Daoy (cell line): Measurements from ENCODE around the gene SLC9A1. TPM values are rescaled to one million over a fixed set of nuclear protein-coding genes. Genes with fewer than 3 reads are reported as not detected.
A peak's percentile ranks its signal among the peaks of the same experiment; 100 is the strongest.

Experiments
- DNase-seq: peaks from one replicate; pipeline ENCODE4 v3.0.0-alpha.2; 2015; ENCODE audit warnings: low read depth
- total RNA-seq: library from RNA; depleted of rRNA; stranded (reverse); fragments of >200 nt; shearing (Covaris generic); gene quantifications from 2 replicates; pipeline ENCODE4 v1.2.3, GENCODE V29; 2014

SLC9A1 gene
- total RNA-seq, 1 experiment from 2014 or later, result 6.1 TPM

DNA sequence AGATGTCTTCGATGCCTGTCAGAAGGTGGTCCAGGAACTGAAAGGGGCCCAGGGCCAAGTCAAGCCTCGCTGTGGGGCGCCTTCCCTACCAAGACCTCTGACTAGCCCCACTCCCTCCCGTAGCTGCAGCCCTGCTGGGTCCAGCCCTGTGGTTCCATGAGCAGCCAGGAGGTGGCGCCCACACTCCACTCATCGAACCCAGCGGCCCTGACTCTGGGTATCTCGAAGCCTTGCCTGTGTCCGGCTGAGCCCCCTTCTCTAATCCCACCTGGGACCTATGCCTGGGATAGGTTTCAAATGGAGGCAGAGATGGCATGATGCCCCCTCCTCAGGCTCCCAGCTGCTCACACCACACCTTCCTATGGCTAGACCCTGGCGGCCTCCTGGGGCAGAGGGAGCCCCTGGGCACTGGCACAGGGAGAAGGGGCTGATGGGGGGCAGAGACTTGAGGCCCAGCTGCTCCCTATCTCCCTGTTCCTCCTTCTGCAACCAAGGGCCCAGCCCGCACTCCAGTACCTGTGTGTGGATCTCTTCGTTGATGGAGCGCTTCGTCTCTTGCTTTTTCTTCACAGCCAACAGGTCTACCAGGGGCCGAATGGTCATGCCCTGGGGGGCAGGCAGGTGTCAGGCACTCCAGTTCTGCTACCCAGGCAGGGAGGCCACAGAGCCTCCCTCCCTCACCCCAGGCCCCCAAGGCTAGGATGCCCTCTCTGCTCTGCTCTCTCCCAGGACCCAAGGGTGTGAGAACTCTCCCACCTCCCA, 52.0 kb downstream of the SLC9A1 start:
- DNase-seq, result peak; percentile 72

DNA sequence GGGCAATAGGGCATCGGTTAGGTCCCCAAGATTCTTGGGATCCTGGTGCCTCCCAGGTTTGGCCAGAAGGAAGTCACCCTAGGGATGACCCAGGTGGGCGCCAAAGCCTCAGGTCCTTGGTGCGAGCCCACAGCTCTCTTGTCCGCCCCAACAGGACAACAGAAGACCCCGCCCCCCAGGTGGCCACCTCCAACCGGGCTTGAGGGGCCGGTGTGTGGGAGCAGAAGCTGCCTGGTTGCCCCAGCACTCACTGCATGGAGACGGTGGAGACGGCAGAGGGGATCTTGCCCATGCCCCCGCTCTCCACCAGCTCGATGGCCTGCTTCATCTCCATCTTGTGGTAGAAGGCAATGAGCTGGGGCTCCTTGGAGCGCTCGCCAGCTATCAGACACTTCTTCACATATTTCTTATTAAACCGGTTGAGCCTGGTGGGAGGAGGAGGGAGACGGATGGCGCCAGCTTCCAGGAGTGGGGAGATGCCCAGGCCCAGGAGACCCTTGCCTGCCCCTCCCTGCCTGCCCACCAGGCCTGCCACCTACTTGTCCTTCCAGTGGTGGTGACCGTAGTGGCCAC, 52.7 kb downstream of the SLC9A1 start:
- no peak for DNase-seq

DNA sequence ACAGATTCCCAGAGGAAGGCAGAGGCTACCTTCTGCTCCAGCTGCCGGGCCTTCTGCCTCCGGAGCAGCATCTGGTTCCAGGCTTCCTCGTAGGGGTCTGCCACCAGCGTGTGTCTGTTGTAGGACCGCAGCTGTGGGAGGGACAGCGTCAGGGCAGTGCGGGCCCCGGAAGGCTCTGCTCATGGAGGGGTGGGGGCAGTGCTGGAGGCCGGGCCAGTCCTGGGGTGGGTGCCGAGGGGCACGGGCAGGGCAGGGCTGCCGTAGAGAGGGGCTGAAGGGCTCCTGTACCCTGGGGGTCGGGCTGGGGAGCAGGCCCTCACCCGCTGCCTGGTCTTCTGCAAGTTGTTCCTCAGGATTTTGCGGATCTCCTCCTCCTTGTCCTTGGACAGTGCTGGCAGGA, 53.2 kb downstream of the SLC9A1 start:
- no peak for DNase-seq

DNA sequence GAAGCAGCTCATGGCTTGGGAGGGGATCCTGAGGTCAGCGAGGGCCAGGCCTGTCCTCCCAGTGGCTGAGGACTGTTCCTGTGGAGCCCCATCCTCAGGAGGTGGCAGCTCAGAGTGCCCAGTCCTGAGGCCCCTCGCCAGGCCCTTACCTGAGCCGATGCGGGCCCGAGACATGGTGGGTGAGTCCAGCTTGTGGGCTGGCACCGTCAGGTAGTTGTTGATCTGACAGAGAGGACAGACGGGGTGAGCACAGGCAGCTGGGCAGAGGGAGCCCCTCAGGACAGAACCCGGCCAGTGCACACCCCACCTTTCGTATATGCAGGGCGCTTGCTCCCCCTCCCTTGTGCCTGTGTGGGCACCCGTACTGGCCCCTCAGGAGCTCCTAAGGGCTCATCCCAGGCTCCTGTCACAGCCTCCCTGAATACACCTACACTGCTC, 53.9 kb downstream of the SLC9A1 start:
- DNase-seq, result no peak

DNA sequence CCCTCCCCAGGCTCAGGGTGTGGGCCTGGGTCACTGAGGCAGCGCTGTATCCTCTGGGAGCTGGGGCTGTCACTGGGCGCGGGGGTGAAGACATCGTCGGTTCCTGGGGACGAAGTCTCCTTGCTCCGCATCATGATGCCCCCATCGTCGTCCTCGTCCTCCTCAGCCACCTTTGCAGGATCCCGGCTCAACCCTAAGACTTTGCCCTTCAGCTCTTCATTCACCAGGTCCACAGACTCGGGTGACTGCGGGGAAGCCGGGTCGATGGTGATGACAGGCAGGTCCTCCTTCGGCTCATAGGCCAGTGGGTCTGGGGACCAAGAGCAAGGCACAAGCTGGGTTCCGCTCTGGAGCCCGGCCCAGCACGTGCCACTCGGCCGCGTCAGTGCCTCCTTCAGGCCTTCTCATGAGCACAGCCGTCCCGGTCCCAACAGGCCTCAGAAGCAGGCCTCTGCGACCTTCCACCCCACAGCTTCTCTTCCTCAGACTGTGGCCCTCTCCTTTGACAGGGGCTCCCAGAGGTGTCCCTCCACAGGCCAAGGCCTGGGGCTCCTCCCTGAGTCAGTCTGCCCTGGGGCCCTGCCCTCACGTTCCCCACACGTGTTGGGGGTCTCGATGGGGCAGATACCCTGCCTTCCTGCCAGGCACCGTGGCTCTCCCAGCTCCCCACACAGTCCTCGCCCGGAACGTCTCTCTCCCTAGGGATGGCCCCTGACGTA, 54.4 kb downstream of the SLC9A1 start:
- no peak for DNase-seq

DNA sequence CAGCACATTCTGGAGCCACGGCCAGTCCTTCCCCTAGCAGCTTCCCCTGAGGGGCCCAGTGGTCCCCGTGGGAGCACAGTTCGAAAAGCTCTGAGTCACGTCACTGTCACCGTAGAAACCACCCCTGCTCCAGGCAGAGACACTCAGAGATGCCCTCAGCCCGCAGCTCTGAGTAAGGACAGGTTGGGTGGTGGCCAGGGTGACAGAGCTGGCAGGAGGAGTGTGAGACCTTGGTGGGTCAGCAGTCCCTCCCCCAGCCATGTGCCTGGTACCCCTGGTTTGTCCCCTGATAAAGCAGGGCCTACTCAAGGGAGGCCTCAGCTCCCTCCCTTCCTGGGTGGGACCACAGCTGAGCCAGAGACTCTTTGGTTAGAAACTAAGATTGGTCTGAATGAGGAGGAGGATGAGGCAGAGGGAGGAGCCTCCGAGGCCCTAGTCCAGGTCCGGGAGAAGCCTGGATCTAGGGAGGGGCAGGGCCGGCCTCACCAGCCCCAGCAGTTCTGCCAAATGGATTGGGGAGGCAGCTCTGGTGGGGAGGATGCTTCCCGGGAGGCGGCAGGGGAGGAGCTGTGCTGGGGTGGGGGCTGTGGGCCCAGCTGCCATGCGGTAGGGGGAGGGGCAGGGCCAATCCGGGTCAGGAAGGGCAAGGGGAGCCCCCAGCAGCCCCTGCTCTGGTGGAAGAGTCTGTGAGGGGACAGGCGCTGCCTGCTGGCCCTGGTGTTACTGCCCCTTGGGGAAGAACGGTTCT, 55.2 kb downstream of the SLC9A1 start:
- peak; percentile 86 for DNase-seq

DNA sequence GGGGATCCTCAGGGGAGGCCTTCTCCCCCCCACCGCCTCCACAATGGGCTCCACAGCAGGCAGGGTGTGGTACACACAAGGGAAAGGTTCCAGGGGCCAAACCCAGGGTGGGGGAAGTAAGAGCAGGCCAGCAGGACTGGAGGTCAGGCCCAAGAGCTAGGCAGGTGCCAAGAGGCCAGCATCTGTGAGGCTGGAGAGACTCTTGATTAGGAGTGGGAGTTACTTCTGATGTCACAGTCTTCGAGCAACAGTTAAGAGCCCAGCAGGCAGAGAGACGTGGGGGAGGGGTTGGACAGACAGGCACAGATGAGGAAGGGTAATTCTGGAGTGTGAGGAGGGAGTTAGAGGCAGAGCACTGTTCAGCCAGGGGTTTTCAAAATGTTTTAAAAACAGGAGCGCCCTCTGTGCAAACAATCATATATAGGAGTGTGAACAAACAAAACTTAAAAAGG, 55.8 kb downstream of the SLC9A1 start:
- DNase-seq, result peak; percentile 60

DNA sequence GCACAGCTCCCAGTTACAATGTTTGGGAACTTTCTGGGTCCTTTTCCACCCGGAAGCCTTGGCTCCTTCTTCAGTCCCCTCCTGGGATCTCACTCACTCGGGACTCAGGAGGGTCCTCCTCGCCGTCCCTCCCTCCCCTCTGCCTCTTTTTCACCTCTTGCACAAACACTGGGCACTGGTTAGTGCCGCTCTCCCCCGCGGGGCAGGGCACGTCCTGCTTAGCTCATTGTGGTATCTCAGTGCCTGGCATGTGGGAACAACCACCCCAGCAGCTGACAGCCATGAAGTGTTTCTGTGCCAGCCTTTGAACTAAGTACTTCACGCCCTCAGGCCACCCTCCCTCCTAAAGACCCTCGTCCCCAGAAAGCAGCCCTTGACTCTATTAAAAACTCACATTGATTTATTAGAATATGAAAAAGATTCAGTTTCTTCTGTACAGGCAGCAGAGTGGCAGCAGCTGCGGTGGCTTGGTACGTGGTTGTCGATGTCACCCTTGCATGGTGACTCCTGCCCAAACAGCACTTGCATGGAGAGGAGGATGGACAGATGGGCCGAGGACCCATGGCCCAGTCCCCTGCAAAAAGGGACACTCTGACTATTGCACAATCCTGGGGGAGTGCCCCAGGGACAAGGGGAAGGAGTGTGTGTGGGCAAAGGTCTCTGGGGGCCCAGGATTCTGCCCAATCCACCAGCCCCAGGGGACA, 56.3 kb downstream of the SLC9A1 start:
- DNase-seq, result no peak

DNA sequence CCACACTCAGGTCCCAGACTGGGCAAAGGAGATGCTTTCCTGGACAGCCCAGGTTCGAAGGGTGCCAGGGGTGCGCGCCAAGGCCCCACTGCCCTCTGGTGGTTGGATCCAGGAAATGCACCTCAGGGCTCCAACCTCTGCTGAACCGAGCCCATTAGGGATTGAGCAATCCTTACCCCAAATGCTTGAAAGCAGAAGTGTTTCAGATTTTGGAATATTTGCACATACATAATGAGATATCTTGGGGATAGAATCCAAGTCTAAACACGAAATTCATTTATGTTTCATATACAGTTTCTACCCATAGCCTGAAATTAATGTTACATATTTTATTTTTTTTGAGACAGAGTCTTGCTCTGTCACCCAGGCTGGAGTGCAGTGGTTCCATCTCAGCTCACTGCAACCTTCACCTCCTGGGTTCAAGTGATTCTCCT, 57.4 kb downstream of the SLC9A1 start:
- DNase-seq, result peak; percentile 84

DNA sequence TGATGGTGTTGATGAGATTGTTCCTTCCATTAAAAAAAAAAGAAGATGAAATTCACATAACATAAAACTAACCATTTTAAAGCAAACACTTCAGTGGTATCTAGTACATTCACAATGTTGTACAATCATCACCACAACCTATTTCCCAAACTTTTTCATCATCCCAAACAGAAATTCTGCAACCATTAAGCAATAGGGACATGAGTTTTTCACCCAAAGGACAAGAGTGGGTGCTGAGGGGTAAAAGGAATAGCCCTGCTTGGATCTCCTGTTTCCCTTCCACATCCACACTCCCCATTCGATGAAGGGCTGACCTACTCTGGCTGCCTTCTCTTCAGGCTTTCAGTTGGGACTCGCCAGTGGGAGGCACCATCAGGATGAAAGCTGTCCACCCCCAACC, 59.3 kb downstream of the SLC9A1 start:
- no peak for DNase-seq

DNA sequence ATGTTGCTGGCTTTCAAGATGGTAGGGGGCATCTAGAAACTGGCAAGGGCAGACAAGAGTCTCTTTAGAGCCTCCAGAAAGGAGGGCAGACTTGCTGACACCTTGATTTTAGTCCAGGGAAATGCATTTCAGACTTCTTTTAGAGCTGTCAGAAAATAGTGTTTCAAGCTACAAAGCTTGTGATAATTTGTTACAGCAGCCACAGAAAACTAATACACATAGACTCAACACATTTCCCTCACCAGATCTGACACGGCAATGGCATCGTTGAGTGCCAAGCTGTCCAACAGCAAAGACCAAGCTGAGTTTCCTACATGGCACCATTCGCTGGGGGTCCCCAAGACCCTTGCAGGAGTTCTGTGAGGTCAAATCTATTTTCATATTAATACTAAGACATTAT, 62.0 kb downstream of the SLC9A1 start:
- no peak for DNase-seq

DNA sequence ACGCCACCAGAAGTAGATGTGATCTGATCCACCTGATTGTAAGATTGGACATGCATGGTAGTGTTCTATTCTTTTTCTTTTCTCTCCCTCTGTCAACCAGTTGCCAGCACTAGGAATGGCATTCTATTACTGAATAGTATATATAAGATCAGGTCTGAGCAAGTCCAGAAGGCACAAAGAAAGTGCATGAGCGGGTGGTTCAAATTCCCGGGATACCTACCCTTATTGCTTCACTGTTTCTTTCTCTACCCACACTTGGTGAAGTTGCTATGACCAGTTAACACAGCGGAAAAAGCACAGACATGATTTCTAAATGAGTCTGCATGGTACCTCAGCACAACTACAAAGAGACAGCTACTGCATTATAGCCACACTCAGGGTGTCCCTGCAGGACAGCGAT, 64.0 kb downstream of the SLC9A1 start:
- no peak for DNase-seq

DNA sequence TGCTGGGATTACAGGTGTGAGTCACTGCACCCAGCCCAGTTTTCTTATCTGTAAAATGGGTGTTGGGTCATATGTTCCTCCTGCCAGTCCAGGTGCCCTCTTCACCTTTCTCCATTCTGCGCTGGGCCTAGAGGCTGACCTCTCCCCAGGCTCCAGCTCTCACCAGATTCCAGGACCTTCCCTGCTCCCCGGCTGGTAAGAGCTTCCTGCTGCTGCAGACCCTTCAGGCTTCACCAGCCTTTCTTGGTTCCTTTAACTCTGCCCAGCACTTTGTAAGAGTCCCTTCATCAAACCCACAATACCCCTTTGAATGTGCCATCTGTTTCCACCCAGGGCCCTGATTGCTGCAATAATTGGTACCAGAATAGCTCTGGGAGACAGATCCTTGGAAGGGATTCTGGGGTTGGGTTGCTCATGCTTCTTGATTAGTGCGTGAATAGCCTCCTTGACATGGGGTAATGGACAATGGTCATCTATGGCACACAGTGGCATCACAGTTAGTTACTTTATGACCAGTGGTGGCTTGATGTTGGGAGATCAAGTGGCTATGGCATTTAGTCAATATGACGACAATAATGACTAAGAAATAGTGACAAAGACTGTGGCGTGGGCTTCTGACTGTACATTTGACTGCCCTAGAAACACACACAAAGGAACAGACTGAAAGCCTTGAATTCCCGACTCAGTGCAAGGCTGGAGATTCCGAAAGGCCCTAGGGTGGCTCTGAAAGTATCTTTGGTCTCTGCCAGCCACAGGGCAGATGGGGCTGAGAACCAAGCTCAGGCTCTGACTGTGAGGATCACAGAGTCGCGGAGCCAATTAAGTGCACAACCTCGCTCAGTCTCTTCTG, 67.3 kb downstream of the SLC9A1 start:
- DNase-seq, result no peak

DNA sequence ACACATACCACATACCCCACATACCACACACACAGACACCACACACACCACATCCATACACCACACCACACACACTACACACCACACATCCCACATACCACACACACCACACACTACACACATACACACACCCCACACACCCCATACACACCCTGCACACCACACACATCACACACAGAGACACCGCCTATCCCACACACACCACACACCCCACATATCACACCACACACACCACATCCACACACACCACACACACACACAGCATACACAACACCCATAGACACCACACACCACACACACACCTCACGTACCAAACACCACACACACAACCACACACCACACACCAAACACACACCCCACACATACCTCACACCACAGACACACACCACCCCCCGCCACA, 68.3 kb downstream of the SLC9A1 start:
- no peak for DNase-seq

DNA sequence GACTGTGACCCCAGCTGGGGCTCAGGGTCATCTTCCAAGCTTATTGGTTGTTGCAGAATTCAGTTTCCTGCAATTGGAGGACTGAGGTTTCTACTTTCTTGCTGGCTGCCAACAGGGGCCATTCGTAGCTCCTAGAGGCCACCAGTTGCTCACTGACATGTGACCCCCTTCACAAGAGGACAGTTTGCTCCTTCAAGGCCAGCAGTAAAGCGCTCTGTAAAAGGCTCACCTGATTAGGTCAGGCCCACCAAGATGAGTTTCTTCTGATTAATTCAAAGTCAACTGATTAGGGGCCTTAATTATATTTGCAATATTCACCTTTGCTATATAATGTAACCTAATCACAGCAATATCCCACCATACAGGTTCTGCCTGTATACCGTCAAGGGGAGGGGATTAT, 68.9 kb downstream of the SLC9A1 start:
- no peak for DNase-seq

DNA sequence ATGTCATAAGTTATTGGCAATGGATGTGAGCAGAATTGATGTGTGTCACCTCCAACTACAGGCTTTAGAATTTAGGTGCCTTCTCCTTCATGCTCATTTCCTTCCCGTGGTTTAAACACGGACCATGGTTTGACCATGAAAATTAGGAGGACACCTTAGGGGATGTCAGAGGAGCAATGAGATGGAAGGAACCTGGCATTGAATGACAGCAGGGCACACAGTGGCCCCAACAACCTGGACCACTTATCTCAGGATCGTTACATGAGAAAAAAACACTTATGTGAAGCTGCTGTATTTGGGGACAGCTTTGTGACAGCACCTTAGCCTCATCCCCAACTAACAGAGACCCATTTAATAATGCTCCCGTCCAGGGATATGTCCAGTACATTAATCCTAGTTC, 70.8 kb downstream of the SLC9A1 start:
- no peak for DNase-seq

DNA sequence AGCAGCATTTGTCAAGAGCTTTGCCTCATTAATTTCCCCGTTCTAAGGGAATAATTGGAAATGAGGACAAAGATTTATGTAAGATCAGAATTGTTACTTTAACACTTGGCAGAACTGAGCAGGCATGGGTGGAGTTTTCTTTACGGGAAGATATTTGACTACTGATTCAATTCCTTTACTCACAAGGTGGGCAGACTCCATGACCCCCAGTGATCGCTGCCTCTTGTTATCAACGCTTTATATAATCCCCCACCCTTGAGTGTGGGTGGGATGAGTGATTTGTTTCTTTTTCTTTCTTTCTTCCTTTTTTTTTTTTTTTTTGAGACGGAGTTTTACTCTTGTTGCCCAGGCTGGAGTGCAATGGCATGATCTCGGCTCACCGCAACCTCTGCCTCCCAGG, 77.0 kb downstream of the SLC9A1 start:
- no peak for DNase-seq

DNA sequence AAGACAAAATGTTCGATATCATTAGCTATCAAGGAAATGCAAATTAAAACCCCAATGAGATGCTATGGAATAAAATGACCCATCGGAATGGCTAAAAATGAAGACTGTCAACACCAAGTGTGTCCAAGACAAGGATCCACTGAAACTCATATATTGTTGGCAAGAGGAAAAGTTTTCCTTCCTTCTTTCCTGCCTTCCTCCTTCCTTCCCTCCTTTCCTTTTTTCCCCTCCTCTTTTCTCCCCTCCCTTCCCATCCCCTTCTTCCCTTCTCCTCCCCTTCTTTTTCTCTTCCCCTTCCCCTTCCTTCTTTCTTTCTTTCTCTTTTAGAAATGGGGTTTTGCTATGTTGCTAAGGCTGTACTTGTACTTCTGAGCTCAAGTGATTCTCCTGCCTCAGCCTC, 78.1 kb downstream of the SLC9A1 start:
- no peak for DNase-seq

DNA sequence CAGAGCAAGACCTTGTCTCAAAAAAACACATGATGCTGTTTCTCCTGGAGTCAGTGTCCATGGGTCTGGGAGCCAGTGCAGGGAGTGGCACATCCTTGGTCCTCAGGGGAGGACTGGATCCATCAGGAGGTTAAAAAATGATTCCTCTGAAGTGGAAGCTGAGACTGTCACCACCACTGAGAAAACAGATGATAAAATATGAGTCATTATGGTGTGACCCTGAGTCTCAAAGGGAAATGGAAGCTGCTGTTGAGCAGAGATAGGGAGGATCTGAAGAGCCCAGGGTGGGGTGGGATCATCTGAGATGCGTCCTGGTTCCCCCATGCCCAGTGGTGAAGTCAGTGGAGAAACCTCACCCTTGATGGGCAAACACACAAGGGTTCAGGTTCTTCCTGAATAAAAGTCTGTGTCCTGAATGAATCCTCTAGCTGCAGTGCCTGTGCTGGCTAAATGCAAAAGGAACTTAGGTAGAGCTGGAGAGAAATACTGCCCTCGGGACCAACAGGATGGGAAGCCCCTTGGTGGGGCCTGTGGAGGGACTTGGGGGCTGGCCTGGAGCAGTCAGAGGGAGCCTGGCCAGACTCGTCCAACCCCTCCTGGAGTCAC, 80.6 kb downstream of the SLC9A1 start:
- peak; percentile 35 for DNase-seq

DNA sequence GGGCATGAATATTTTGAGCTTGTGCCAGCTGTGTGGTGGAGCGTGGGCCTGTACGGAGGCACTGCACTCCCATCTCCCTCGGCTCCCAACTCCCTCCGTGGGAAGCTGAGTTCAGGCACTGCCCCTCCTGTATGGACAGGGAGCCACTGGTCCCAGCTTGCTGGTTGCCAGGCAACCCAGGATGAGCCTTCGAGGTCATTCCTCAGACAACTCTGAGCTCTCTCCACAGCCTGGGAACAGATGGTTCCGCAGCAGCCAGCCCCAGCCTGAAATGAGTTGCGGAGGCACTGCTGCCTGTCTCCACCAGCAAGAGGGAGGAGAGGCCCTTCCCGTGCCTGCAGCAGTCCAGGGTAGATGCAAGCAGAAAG, 83.9 kb downstream of the SLC9A1 start:
- no peak for DNase-seq
